DLD1 (cell line): ENCODE results near the gene RPS6KC1.
"Not testable (repeated sequence)": the region's sequence is repeated elsewhere in the genome, so short reads cannot be mapped to it uniquely, and the experiment has no call there.

Experiments used
- in situ Hi-C: cut with HindIII; loops from 2 replicates; pipeline ENCODE4 v1.10.0; 2017; ENCODE audit warnings: low sequenced_read_pairs

The RPS6KC1 gene

GRCh38 chr1:213104604-213105003, 53.6 kb downstream of the RPS6KC1 start:
- in situ Hi-C loops, result no loop called here

GRCh38 chr1:213106298-213106697, 55.3 kb downstream of the RPS6KC1 start:
- in situ Hi-C loops, result no loop called here

- in situ Hi-C loops, result no loop called here
Measured at GRCh38 chr1:213107613-213108012, 56.6 kb downstream of the RPS6KC1 start.

DNA sequence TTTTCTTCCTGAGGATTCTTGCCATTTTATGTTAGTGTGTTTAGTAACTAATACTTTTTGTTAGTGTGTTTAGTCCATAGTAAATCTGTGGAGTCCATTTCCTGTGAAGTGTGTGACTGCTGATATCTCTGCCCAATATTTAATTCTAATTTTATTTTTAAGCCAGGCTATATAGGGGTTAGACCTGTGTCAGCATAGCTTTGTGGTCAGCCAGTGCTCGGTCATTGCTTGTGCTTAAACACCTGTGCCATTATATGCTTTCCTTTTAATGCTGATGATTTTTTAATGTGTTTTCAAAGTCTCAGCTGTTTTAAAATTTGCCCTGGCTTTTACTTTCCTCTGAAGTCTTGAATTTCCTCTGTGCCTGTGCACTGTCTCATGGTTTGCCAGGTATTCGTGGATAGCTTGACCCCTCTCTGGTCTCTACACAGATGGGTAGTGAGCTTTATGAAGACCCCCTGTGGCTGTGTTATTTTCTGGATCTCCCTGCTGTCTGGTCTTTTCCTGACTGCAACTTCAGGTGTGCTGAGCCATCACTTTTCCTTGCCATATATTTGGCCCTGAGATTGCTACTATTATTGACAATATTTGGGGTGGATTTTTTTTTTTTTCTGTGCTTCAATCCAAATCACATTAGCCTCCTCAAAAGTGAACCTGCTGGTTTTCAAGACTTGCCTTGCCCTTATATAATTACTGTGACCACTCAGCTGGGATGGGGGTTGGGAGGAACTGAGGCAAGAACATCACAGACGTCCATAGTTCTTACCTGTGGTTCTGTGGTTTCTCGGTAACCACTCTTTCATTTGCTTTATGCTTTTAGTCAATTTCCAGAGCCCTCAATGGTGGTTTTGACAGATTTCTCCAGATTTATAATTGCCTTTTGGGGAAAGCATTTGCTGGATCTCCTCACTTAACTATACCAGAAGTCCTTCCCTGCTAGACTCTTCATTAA, 59.6 kb downstream of the RPS6KC1 start:
- in situ Hi-C loops, result no loop called here

DNA sequence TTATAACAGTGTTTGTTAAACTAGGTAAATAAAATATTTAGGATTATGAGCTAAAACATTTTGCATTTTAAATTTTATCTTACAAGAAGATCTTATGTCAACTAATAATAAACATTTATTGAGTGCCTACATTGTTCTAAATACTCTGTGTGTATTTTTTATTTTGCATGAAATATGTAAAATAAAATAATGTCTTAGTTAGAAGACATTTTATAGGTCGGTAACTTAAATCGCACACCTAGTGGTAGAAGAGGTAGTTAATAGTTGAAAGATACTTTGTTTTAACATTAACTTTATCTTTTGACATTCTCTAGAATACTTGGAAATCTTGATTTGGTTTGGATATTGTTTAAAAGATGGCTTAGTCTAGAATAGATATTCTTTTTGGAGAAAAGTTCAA, 60.5 kb downstream of the RPS6KC1 start:
- in situ Hi-C loops, result no loop called here

- in situ Hi-C loops, result not testable (repeated sequence)
Measured at GRCh38 chr1:213112723-213113122, 61.7 kb downstream of the RPS6KC1 start.

GRCh38 chr1:213117699-213118180, 66.7 kb downstream of the RPS6KC1 start:
- in situ Hi-C loops, result not testable (repeated sequence)

DNA sequence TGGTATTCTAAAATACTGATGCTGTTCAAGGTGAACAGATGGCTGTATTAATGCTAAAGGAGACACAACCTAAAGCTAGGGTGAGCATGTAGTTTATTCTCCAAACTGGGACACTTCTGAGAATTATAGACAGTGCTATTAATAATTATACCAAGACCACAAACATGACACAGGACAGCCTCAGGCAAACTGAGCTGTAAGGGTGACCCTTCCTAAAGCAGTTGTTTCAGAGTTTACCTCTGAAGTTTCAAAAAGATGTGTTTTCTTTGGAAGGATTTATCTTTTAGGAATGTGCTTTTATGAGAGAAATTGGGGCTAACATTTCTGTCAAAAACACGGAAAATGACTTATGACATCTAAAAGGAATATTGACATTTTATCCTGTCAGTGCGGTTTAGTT, 68.8 kb downstream of the RPS6KC1 start:
- in situ Hi-C loops, result no loop called here

DNA sequence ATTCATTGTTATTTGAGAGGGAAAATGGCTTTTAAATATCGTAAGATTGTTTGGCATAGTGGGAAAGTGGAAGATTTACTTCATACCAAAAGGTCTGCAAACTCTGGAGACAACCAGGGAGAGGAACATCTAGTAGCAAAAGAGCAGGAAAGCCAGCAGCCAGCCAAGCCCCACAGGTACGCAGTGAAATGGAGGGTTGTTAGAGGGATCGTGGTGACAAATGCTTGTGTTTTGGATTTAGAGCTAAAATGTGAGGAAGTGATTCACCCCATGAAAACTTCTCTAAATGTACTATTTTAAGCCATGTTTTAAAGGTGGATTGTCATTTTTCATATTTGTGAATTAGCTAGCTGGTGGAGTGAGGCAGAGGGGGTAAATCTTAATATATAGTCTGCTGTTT, 69.3 kb downstream of the RPS6KC1 start:
- in situ Hi-C loops, result no loop called here

- in situ Hi-C loops, result no loop called here
Measured at GRCh38 chr1:213120961-213121360, 69.9 kb downstream of the RPS6KC1 start.

DNA sequence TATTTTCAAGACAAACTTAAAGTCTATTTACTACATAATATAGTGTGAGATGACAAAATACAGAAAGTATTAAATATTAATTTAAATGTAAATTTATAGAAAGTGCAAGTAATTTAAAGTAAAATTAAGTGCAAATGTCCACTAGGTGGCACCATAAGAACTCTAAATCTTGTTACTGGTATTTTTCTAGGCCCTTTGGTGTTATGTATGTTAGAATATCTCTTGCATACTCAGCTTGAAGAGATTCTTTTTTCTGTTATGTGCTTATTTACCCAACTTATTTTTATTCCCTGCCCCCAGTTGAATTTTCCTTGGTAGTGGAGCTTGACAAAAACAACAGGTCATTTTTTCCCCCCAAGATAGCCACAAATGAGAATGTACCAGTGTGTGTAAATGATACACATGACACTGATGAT, 71.5 kb downstream of the RPS6KC1 start:
- in situ Hi-C loops, result no loop called here

DNA sequence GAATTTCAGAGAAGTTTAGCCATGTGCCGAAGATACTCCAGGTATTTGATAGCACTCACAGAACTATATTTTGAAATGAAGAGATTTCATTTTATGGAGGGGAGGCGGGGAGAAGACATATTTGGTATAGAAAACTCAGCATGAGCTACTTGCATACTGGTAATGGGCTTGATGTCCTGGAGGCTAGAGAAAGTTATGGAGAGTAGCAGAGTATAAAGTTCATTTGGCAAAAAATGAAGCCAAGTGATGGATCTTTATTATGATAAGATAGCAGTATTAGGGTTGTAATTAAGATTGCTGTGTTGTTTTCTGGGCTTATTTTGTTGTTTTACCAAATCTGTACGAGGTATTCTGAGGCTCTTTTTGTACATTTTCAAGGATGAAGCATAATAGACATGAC, 72.0 kb downstream of the RPS6KC1 start:
- in situ Hi-C loops, result no loop called here

DNA sequence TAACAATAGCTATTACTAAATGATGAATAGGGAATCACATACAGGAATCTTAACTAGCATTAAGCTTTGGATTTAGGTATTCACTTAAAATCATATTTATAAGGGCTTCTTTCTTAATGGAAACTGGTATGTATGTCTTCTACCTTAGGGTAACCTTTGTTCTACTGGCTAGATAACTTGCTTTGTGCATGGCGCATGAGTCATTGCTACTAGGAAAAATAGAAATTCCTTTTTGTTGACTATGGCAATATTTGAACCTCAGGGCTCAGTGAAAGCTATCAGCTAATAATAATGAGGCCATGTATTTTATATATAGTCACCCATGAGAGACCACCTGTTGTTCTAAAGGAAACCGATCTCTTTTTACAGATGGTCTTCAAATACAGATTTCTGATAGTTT, 72.5 kb downstream of the RPS6KC1 start:
- in situ Hi-C loops, result no loop called here

DNA sequence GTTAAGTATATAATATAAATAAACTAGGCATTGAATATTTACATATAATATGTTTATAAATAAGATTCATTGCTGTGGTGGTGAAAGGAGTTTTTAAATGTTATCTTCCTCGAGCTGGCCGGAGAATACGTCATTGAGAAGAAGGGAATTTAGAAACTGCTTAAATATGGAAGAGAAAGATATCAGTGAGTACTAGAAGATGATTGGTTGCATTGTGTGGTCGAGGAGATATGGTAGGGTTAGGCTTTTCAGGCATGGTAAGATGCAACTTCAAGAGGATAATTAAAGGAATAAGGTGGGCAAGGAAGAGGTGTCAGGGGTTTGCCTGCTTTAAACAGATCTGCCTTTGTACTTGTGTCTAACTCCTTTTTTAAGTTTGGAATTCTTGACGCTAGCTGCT, 73.5 kb downstream of the RPS6KC1 start:
- in situ Hi-C loops, result no loop called here

- in situ Hi-C loops, result no loop called here
Measured at GRCh38 chr1:213125643-213126042, 74.6 kb downstream of the RPS6KC1 start.

DNA sequence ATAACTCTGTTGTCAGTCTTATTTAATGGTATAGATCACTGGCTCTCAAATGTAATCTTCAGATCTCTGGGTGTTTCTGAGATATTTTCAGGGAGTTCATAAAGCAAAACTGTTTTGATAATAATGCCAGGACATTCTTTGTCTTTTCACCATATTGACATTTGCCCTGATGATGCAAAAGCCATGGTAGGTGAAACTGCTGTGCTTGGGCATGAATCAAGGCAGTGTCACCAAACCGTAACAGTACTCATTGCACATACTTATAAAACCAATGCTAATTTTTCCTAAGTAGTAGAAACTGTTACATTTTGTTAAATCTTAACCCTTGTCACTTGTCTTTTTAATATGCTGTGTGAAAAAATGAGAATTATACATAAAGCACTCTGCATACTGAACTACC, 76.0 kb downstream of the RPS6KC1 start:
- in situ Hi-C loops, result no loop called here

DNA sequence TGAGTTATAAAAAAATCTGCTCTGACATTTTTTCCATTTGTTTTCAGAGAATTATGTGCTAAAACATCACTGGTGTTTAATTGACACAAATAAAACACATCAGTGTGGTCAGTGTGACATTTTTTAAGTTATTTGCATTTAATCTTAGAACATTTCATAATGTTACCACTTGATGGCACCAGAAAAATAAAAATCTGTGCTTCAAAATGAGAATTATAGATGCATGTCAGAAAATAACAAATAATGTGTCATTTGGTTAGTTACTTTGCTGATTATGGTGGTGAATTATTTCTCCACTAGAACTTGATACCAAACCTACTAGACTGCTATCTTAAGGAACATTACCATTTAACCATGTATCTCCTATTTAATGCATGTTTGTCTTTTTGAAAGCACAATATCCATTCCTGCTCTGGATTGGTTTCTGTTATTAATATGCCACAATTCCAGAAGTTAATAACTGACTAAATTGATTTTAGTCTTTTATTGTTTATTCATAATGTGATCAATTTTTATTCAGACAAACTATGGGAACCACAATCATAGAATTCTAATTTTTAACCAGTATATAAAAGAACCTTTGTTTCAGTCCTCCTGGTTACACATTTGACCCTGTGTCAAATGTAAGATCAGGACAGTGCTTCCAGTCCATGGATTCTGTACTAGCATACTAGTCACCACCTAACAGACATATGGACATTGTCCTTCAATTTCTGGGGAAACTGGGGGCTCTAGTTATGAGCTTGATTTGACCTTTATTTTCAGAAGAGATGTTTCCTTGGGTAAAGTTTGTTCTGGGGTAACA, 81.0 kb downstream of the RPS6KC1 start:
- in situ Hi-C loops, result no loop called here

DNA sequence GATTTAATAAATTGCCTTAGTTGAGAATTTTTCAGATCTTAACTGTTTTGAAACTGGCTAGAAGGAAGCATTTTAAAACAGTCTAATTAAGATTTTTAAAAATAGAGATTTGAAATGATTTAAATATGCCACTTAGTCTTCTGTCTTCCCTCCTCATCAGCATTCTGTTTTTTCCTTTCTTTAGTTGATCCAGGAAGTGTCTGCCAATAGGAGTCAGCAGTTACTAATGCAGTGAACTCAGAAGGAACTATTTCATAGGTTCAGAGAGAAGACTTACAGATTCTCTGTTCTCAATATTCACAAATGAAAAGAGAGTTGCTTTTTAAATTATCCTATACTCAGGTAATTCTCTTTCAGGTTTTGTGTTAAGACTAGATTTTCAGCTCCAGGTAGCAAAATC, 84.5 kb downstream of the RPS6KC1 start:
- in situ Hi-C loops, result no loop called here

DNA sequence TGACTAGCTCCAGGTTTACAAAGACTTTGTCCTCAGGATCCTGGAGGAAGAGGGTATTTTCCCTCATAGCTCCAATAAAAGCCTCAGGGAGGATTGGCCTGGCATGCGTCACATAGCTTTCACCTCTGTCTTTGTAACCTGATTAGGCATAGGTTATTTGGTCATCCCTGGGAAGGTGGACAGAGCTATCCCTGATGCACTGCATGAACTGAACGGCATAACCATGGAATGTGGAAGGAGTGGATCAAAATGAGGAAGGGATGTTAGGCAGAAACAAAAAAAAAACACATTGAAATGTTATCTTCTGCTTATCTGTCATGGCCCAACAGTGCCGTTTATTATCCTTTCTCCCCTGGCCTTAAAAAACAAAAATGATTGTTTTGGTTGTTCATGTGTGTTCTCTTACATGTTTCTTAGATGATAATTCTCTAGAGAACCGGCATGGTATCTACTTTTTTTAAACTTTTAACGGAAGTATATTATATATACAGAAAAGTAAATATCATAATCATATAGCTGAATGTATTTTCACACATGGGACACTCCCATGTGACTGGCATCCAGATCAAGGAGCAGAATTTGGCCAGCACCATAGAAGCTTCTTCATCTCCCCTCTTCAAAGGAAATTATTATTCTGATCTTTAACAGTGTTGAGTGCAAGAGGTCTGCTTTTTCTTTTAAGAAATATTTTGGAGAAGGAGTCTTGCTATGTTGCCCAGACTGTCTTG, 85.3 kb downstream of the RPS6KC1 start:
- in situ Hi-C loops, result no loop called here

DNA sequence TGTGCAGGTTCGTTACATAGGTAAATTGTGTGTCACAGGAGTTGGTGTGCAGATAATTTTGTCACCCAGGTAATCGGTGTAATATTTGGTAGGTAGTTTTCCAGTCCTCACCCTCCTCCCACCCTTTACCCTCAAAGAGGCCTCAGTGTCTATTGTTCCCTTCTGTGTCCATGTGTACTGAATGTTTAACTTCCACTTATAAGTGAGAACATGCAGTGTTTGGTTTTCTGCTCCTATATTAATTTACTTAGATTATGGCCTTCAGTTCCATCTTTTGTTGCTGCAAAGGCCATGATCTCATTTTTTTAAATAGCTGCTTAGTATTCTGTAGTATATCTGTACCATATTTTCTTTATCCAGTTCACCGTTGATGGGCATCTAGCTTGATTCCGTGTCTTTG, 87.3 kb downstream of the RPS6KC1 start:
- in situ Hi-C loops, result no loop called here

DNA sequence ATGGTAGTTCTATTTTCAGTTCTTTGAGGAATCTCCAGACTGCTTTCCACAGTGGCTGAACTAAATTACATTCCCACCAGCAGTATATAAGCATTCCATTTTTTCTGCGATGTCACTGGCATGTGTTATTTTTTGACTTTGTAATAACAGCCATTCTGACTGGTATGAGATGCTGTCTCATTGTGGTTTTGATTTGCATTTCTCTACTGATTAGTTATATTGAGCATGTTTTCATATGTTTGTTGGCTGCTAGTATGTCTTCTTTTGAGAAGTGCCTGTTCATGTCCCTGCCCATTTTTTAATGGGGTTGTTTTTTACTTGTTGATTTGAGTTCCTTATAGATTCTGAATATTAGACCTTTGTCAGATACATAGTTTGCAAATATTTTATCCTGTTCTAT, 87.9 kb downstream of the RPS6KC1 start:
- in situ Hi-C loops, result no loop called here
